ENCODE data around the gene MYOF.

MYOF gene

DNA sequence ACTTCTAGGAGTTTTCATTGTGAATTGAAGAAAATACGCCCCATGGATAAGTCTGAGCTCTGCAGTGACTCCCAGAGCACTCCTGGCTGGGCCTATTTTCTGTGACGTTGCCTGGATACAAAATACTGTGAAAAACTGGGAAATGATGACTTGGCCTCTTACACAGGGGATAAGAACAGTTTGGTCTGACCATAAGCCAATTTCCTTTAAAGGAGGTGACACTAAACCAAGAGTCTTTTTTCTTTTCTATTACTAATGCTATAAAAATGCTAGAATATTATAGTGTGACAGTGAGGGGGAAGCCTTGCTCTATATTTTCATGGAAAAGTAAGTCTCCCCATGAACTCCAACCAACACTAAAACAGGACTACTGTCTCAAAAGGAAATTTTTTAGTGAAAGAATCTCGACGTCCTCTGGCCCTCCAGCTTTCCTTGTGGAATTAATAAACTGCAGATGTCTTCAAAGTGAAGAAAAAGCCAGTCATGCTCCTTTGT lies 45.5 kb downstream of the MYOF start:
- TF ChIP-seq, protein P1, sequence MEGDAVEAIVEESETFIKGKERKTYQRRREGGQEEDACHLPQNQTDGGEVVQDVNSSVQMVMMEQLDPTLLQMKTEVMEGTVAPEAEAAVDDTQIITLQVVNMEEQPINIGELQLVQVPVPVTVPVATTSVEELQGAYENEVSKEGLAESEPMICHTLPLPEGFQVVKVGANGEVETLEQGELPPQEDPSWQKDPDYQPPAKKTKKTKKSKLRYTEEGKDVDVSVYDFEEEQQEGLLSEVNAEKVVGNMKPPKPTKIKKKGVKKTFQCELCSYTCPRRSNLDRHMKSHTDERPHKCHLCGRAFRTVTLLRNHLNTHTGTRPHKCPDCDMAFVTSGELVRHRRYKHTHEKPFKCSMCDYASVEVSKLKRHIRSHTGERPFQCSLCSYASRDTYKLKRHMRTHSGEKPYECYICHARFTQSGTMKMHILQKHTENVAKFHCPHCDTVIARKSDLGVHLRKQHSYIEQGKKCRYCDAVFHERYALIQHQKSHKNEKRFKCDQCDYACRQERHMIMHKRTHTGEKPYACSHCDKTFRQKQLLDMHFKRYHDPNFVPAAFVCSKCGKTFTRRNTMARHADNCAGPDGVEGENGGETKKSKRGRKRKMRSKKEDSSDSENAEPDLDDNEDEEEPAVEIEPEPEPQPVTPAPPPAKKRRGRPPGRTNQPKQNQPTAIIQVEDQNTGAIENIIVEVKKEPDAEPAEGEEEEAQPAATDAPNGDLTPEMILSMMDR (IDR thresholded peaks at IDR 0.05; ENCODE audit: low read depth, low read length): no peak
- DNase-seq (ENCODE audit: extremely low read depth, low read depth): peak; percentile 80

DNA sequence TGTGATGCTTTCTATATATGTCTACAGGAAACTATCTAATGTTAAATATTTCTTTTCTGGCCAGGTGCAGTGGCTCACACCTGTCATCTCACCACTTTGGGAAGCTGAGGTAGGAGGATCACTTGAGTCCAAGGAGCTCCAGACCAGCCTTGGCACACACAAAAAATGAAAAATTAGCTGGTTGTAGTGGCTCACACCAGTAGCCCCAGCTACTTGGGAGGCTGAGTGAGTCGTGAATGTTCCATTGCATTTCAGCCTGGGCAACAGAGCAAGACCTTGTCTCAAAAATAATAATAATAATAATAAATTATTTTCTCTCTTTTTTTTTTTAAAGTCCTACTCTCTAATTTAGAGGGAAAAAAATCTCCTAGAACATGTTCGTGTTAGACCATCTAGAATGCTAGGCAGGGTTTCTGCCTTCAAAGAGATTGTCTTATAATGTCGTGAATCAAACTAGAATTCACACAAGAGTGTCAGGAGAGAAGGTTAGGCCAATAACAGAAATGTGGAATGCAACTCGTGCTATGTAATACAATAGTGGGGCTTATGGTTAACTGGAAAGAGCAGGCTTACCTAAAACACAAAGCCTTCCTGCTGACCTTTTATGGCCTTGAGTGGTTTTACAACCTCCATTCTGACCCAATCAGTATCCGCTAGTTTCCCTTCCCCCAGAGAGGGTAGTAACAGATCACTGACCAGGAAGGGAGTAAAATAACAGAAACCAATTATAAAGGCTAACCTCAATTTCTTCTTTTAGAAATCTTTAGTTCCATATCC lies 46.3 kb downstream of the MYOF start:
- DNase-seq (ENCODE audit: extremely low read depth, low read depth): no peak
- TF ChIP-seq, protein P1 (IDR thresholded peaks at IDR 0.05; ENCODE audit: low read depth, low read length): no peak

DNA sequence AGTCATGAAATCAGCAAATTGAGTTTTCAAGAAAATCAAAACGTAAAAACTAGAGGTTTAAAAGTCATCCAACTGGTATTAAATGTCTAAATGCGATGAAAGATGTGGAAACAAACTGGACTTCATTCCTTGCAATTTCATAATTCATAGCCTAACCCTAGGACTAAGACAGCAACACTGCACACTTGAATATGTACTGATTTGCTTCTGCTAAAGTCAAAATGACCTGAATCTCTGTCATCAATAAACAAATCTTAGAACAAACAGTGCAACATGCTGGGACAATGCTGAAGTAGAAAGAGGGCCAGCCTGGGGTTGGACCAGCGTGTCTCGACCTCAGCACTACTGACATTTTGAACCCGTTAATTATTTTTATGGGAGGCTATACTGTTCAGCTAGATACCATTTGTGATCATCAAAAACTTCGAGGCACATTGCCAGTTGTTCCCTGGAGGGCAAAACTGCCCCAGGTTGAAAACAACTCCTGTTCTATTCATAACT lies 47.1 kb downstream of the MYOF start:
- TF ChIP-seq, protein P1 (IDR thresholded peaks at IDR 0.05; ENCODE audit: low read depth, low read length): no peak
- DNase-seq (ENCODE audit: extremely low read depth, low read depth): no peak

DNA sequence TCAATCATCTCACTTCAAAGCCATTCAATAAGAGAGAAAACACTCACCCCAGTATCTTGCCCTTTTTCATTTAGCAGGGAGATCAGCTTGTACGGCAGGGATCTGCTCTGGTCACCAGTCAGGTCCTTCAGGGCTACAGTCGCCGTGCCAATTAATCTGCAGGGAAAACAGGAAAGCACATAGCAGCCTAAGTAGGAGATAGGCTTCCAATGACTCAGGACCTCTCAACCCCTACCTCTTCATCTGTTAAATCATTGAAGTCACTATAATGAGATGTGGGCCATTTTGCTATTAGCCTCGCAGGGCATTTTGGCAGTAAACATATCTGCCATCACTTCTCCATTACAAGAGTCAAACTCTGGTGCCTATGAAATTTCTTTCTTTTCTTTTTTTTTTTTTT lies 50.8 kb downstream of the MYOF start:
- TF ChIP-seq, protein P1 (IDR thresholded peaks at IDR 0.05; ENCODE audit: low read depth, low read length): no peak
- DNase-seq (ENCODE audit: extremely low read depth, low read depth): no peak

DNA sequence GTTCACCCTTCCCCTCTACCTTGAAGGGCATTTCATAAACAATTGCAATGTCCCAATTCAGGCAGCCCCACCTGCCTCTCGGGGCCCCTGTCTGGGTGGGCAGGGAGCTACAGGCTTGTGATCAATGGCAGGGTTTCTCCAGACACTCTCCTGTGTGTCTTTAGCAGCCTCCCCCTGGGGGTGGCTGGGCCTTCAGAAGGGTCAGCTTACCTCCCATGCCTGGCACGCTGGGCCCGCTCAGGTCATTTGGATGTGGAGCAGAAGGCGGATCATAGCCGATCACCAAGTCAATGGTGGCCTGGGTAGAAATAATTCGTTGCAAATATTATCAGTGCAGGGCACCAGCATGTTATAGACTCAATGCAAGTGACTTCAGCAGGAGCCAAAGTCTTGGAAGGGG lies 56.3 kb downstream of the MYOF start:
- no peak for DNase-seq (ENCODE audit: extremely low read depth, low read depth)
- TF ChIP-seq, protein P1 (IDR thresholded peaks at IDR 0.05; ENCODE audit: low read depth, low read length): no peak

DNA sequence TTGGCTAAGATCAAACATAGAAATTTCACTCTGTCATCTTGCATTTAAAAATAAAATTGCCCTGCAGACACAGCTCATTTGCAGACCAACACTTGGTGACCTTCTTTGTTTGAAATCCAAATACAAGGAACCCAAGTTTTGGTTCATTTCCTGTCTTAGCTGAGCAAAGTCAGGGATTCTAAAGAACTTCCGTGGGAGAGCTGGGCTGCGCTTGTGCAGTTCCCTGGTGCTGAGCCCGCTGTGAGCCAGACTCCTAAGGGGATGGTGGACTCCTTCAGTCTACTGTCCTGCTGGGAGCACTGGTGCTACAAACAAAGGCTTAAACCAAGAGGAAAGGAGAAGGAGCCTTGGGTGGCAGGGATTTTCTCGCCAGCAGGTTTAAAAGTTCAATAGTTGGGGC lies 60.0 kb downstream of the MYOF start:
- TF ChIP-seq, protein P1 (IDR thresholded peaks at IDR 0.05; ENCODE audit: low read depth, low read length): no peak
- no peak for DNase-seq (ENCODE audit: extremely low read depth, low read depth)
